B cell (primary cell): ENCODE data around the gene SUGP2. TPM values are rescaled to one million over a fixed set of nuclear protein-coding genes. Genes with fewer than 3 reads are reported as not detected.

Source experiments
- ATAC-seq: fragments of 200-7000 bp; cut with Tn5 transposase; one replicate; pipeline ENCODE4 v1.10.0; 2021; ENCODE audit warnings: low read depth, mild to moderate bottlenecking, moderate number of reproducible peaks, moderate library complexity
- CTCF ChIA-PET: fragments of 350-600 bp; sonication (Branson Sonifier 250); formaldehyde crosslinking; loops from one replicate; lab custom pipeline; 2021; ENCODE audit warnings: antibody characterized with exemption, inconsistent platforms; lab: Charles Lee
- POLR2A ChIA-PET: fragments of 350-600 bp; sonication (Branson Sonifier 250); formaldehyde crosslinking; loops from one replicate; lab custom pipeline; 2021; ENCODE audit warnings: antibody characterized with exemption; lab: Charles Lee
- DNase-seq: peaks from one replicate; pipeline ENCODE4 v3.0.0; 2013
- H2AFZ ChIP-seq: 2 replicates; pipeline ENCODE4 v1.6.1; 2012; ENCODE audit warnings: mild to moderate bottlenecking, low read depth, low read length; ENCODE audit not compliant: insufficient read depth, poor library complexity, severe bottlenecking
- H3K27ac ChIP-seq, 2 donors: 1 replicate in 1 of 2; 2 replicates in 1 of 2; pipeline ENCODE4 v1.5.1; 2012 to 2013; ENCODE audit warnings: low read length in 2 of 2, mild to moderate bottlenecking in 2 of 2, moderate library complexity in 1 of 2
- H3K27me3 ChIP-seq, 4 experiments: fragments of 200-600 bp in 1 of 4; sonication (generic) in 1 of 4; replicated peaks in 1 of 4; 1 replicate in 2 of 4; 2 replicates in 2 of 4; pipeline versions ENCODE4 v1.6.1 to v1.7.0; 2013 to 2016; ENCODE audit warnings: low read length in 3 of 4, mild to moderate bottlenecking in 2 of 4, mixed read lengths in 1 of 4, moderate library complexity in 1 of 4; ENCODE audit not compliant: insufficient read depth in 4 of 4, control insufficient read depth in 3 of 4; ENCODE audit errors: control extremely low read depth in 1 of 4
- H3K36me3 ChIP-seq, 2 experiments: replicated peaks in 1 of 2; 1 replicate in 1 of 2; 2 replicates in 1 of 2; pipeline versions ENCODE4 v1.6.1 to v1.7.1; 2013; ENCODE audit warnings: low read length in 1 of 2; ENCODE audit not compliant: insufficient read depth in 2 of 2, control insufficient read depth in 1 of 2; ENCODE audit errors: control extremely low read depth in 1 of 2, extremely low read depth in 1 of 2
- H3K4me1 ChIP-seq, 2 donors: fragments of 200-600 bp in 1 of 2; sonication (generic) in 1 of 2; 1 replicate in 1 of 2; 2 replicates in 1 of 2; pipeline versions ENCODE4 v1.5.1 to v1.6.1; 2013 to 2017; ENCODE audit warnings: low read length in 2 of 2; ENCODE audit not compliant: control insufficient read depth in 2 of 2, insufficient read depth in 2 of 2
- H3K4me2 ChIP-seq: replicated peaks from 2 replicates; pipeline ENCODE3; 2012; ENCODE audit warnings: mild to moderate bottlenecking, low read depth, low read length; ENCODE audit not compliant: poor library complexity, severe bottlenecking
- H3K4me3 ChIP-seq, 5 experiments: fragments of 200-600 bp in 1 of 5; sonication (generic) in 1 of 5; 1 replicate in 3 of 5; 2 replicates in 2 of 5; pipeline versions ENCODE4 v1.5.1 to v1.7.0; 2011 to 2016; ENCODE audit warnings: low read length in 4 of 5, mild to moderate bottlenecking in 4 of 5, low read depth in 2 of 5, control low read depth in 1 of 5, moderate library complexity in 1 of 5; ENCODE audit not compliant: insufficient read depth in 1 of 5; ENCODE audit errors: control extremely low read depth in 1 of 5, extremely low read depth in 1 of 5
- H3K79me2 ChIP-seq: fragments of 200-600 bp; sonication (generic); one replicate; pipeline ENCODE4 v1.6.0; 2016; ENCODE audit warnings: low read length; ENCODE audit not compliant: control insufficient read depth, insufficient read depth
- H3K9ac ChIP-seq: fragments of 200-600 bp; sonication (generic); 2 replicates; pipeline ENCODE4 v1.6.1; 2017; ENCODE audit warnings: mild to moderate bottlenecking, low read length, moderate library complexity
- H3K9me3 ChIP-seq, 3 donors: one replicate each; pipeline versions ENCODE4 v1.6.1 to v1.7.1; 2013; ENCODE audit warnings: low read length in 2 of 3; ENCODE audit not compliant: control insufficient read depth in 2 of 3, insufficient read depth in 1 of 3; ENCODE audit errors: control extremely low read depth in 1 of 3
- H4K20me1 ChIP-seq: 2 replicates; pipeline ENCODE4 v1.6.0; 2012; ENCODE audit warnings: mild to moderate bottlenecking, low read length; ENCODE audit not compliant: insufficient read depth, control insufficient read depth, poor library complexity, severe bottlenecking
- H3K27ac Mint-ChIP-seq: one replicate; pipeline ENCODE4 v1.8.0; 2021; ENCODE audit warnings: mixed read lengths
- H3K27me3 Mint-ChIP-seq: one replicate; pipeline ENCODE4 v1.8.0; 2021; ENCODE audit warnings: mixed read lengths
- H3K4me1 Mint-ChIP-seq: one replicate; pipeline ENCODE4 v1.8.0; 2021; ENCODE audit warnings: mixed read lengths
- H3K4me3 Mint-ChIP-seq: one replicate; pipeline ENCODE4 v1.8.0; 2021; ENCODE audit warnings: mixed read lengths
- H3K9me3 Mint-ChIP-seq: one replicate; pipeline ENCODE4 v1.8.0; 2022; ENCODE audit warnings: mixed read lengths; ENCODE audit not compliant: insufficient read depth
- EZH2 ChIP-seq: IDR thresholded peaks from 2 replicates; pipeline ENCODE4 v1.6.1; 2012; ENCODE audit warnings: borderline replicate concordance, low read depth, mild to moderate bottlenecking, moderate library complexity, low read length; ENCODE audit not compliant: insufficient read depth, poor library complexity, severe bottlenecking
- WGBS: methylation state at CpG from one replicate; pipeline ENCODE4 v1.1.5; 2013; ENCODE audit warnings: missing lambda C conversion rate; ENCODE audit not compliant: insufficient coverage; 5-methylcytosine and 5-hydroxymethylcytosine counted together
- intact Hi-C: fragments of 100-400 bp; cut with micrococcal nuclease; formaldehyde crosslinking; loops from one replicate; pipeline ENCODE4 v1.10.0; 2022
- polyA plus RNA-seq: library from polyadenylated mRNA; depleted of rRNA; stranded (reverse); fragments of >200 nt; gene quantifications from 2 replicates; pipeline ENCODE4 v1.2.3, GENCODE V29; 2012
- total RNA-seq, 2 donors: library from RNA; stranded (reverse); fragments of 120-200 nt in 1 of 2; gene quantifications; 1 replicate in 1 of 2; 2 replicates in 1 of 2; pipeline versions ENCODE4 v1.2.3 to v1.2.4, GENCODE V29; 2013 to 2022
- TF ChIP-seq, protein P1 (sequence below): fragments of 200-600 bp; IDR thresholded peaks from one replicate; pipeline ENCODE4 v1.8.0; 2022; ENCODE audit warnings: antibody characterized with exemption, mild to moderate bottlenecking

The SUGP2 gene
- total and polyA plus RNA-seq, 2 donors (not counting 1 experiment from before 2014, with no cell fraction given), result 132 to 154 TPM

DNA sequence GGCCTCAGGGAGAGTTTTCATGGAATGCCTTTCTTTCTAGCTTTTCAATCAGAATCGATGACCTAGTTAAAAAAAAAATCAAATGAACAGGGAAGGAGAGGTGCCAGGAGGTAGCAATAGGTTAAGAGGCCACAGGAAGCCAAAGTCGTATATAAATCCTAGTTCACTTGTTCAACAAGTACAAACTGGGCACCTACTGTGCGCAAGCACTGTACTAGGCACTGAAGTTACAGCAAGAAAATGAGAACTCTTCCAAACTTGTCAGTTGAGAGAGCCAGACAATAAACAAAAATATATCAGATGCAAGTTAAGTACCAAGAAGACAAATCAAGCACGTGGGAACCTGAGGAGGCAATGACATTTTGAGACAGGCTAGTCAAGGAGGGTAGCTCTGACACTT, 6.1 kb downstream of the SUGP2 start:
- no peak overlapping the region for H3K27ac Mint-ChIP-seq

DNA sequence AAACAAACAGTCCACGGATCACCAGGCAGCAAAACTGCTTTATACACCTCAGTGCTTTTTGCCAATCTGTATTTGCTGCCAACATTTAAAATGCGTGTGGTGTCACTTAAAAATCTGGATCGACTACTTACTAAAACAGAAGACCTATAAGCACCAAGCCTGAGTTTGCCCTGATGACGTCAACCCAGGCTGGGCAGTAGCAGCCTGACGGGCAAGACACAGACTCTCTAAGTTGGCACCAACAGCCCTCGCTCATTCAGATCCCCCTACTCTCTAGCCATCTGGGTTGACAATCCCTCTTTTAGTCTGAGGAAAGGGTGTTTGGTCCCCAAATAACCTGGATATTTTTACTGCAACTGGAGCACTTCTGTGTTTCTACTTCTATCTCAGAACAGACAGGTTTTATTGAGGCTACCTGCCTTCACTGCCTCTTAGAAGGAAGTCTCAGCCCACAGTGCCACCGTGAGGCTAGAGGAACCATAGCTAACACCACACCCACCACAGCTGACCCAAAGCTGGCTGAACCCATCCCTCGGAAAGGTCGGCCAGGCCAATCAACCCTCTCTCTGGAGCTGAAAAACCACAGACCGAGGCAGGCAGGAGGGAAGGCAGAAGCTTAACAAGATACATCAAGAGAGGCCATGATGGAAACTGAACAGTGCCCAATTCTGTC, 6.9 kb downstream of the SUGP2 start:
- H3K27ac Mint-ChIP-seq, result no peak overlapping the region
- TF ChIP-seq EZH2, result no peak
- Histone ChIP-seq H3K4me1 (no peaks in the 10 kb centered on the region), H3K9me3 (no peaks in the 10 kb centered on the region), H3K4me3 (no peak overlapping the region), H3K79me2 (peaks cover 89% of the 10 kb centered on the region), H3K27me3 (no peaks in the 10 kb centered on the region), H2AFZ (no peak overlapping the region), H3K36me3 (peaks cover 5 to 57% of the 10 kb centered on the region in 2 experiments), H3K9ac (no peak overlapping the region), H4K20me1 (peaks cover 36% of the 10 kb centered on the region), H3K27ac (no peak overlapping the region), H3K4me2 (no peak overlapping the region)
- WGBS, result 88% methylated on average over 8 of the region's 10 CpGs
- no peak for ATAC-seq
- H3K4me1 Mint-ChIP-seq, result peaks cover 20% of the 10 kb centered on the region
- H3K27me3 Mint-ChIP-seq, result no peaks in the 10 kb centered on the region
- ChIA-PET CTCF (no interaction called here), POLR2A (no interaction called here)
- intact Hi-C loops, result no loop called here
- H3K9me3 Mint-ChIP-seq, result no peaks in the 10 kb centered on the region
- DNase-seq, result no peak
- H3K4me3 Mint-ChIP-seq, result no peak overlapping the region

More for the DNA sequence above, 6.1 kb downstream of the SUGP2 start:
- Histone ChIP-seq H3K4me1 (peaks cover 5 to 7% of the 10 kb centered on the region in 2 donors), H2AFZ (no peak overlapping the region), H3K4me2 (no peak overlapping the region), H3K79me2 (peaks cover 94% of the 10 kb centered on the region), H3K36me3 (peaks cover 5 to 57% of the 10 kb centered on the region in 2 experiments), H3K4me3 (no peak overlapping the region), H3K9ac (no peak overlapping the region), H3K27ac (no peak overlapping the region), H3K27me3 (no peaks in the 10 kb centered on the region), H3K9me3 (no peaks in the 10 kb centered on the region), H4K20me1 (peaks cover 42% of the 10 kb centered on the region)
- no peaks in the 10 kb centered on the region for H3K27me3 Mint-ChIP-seq
- ChIA-PET CTCF (no interaction called here), POLR2A (no interaction called here)
- H3K4me1 Mint-ChIP-seq, result peaks cover 25% of the 10 kb centered on the region
- H3K4me3 Mint-ChIP-seq, result no peak overlapping the region
- H3K9me3 Mint-ChIP-seq, result no peaks in the 10 kb centered on the region
- no peak for TF ChIP-seq EZH2
- TF ChIP-seq, protein P1, sequence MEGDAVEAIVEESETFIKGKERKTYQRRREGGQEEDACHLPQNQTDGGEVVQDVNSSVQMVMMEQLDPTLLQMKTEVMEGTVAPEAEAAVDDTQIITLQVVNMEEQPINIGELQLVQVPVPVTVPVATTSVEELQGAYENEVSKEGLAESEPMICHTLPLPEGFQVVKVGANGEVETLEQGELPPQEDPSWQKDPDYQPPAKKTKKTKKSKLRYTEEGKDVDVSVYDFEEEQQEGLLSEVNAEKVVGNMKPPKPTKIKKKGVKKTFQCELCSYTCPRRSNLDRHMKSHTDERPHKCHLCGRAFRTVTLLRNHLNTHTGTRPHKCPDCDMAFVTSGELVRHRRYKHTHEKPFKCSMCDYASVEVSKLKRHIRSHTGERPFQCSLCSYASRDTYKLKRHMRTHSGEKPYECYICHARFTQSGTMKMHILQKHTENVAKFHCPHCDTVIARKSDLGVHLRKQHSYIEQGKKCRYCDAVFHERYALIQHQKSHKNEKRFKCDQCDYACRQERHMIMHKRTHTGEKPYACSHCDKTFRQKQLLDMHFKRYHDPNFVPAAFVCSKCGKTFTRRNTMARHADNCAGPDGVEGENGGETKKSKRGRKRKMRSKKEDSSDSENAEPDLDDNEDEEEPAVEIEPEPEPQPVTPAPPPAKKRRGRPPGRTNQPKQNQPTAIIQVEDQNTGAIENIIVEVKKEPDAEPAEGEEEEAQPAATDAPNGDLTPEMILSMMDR, result no peak
- ATAC-seq (no peak), DNase-seq (no peak)
- intact Hi-C loops, result no loop called here
- WGBS, result no CpG with 5 or more reads among the region's 4 CpGs
